ENCODE data around the gene AREG.

AREG gene

DNA sequence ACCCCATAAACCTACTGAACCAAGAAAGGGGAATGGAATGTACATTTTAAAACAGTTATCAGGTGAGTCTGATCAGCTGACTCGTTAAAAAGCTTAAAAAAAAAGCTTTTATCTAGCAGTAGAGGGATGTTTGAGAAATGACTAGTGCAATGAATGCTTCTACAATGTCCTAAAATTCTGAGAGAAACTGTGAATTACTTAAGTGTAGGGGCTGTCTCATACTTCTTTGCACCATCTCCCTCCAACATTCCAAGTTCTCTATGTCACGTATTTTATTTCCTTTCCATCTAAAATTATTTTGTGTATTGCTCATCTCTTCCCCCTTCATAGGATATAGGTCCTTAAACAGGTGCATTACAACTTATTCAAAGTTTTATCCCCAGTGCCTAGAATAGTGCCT, 11.9 kb upstream of the AREG start:
- DNase-seq (ENCODE audit: low spot score) = no peak

DNA sequence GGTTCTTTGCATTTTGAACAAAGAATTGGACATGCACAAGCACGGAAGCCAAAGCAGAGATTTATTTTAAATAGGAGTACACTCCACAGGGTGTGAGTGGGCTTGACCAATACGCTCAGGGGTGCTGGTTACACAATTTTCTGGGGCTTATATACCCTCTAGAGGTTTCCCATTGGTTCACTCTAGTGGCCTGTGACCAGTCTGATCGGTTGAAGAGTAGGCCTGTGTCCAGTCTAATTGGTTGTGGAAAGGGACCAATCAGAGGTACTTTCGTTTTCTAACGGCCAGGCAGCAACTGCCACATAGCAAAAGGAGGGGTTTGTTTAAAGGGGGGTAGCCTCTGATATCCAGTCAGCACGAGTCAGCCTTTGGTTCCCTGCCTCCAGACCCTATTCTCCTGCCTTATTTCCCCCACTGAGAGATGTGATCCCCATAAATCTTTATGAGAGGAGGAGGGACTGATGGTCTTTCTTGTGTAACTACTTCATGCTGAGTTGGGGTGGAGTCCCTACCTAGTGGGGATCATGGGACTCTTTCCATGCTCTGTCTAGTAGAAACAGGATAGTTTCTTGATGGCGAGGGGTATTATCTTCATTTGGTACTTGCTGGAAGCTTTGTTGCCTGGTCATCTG, 11.3 kb upstream of the AREG start:
- DNase-seq (ENCODE audit: low spot score) = no peak

DNA sequence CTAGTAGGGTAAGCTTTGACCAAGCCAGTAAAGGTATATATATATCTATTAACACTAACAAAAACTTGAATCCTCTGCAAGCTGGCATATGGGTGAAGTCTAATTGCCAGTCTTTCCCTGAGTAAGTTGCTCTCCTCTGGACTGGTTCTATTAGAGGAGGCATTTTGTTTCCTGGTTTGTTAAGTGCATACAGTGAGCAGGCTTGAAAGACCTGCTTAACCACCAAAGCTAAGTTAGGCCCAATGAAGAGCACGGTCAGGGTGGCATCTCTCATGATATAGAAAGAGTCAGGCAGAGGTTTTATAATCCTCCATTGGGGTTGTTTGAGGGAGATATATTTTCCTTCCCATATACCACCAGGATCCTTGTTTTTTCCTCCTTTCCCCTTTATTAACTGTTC, 9.6 kb upstream of the AREG start:
- no peak for DNase-seq (ENCODE audit: low spot score)

- no peak for DNase-seq (ENCODE audit: low spot score)
Measured at GRCh38 chr4:74437866-74438265, 7.1 kb upstream of the AREG start.

- no peak for DNase-seq (ENCODE audit: low spot score)
Measured at GRCh38 chr4:74438661-74439060, 6.3 kb upstream of the AREG start.

DNA sequence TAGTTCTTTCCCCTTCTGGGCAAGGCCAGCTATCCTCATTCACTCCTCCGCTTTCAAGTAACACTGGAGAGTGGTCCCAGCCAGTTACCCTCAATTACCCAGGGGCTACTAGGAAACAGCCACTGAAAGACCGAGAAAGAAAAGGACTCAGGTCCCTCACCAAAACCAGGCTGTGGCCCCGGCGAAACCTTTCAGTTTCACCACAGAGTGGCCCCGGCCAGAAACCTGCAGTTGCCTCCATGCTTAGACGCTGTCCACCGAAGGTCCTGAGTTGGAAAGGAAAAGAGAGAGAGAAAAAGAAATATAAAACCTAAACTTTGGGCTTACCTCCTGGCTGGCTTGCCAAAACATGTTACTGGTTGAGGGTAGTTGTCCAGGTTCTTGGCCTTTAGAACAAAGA, 5.0 kb upstream of the AREG start:
- DNase-seq (ENCODE audit: low spot score) = no peak

DNA sequence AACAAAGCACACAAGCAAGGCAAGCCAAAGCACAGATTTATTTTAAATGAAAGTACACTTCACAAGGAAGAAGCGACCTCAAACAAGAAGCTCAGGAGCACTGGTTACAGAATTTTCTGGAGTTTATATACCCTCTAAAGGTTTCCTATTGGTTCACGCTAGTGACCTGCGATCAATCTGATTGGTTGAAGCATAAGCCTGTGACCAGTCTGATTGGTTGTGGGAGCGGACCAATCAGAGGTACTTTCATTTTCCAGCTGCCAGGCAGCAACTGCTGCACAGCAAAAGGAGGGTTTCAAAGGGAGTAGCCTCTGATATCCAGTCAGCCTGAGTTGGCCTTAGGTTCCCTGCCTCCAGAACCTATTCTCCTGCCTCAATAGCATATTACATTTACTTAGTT, 4.6 kb upstream of the AREG start:
- no peak for DNase-seq (ENCODE audit: low spot score)

DNA sequence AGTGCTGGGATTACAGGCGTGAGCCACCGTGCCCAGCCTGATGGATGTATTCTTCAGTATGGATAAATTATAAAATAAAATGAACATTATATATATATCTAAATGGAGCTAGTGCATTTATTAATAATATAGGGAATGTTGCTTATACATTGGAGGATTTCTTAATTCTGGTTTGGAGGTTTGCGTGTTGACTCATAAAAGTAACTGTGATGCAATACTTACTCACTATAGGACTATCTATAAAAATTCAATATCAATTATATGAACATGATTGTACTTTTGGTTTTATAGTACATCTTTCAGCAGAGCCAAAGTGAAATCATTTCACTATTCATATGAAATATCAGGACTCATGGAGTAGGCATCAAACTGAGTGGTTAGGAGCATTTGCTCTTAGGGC, 3.2 kb upstream of the AREG start:
- DNase-seq (ENCODE audit: low spot score) = no peak

- DNase-seq (ENCODE audit: low spot score) = no peak
Measured at GRCh38 chr4:74446193-74446868, 1.4 kb downstream of the AREG start.

DNA sequence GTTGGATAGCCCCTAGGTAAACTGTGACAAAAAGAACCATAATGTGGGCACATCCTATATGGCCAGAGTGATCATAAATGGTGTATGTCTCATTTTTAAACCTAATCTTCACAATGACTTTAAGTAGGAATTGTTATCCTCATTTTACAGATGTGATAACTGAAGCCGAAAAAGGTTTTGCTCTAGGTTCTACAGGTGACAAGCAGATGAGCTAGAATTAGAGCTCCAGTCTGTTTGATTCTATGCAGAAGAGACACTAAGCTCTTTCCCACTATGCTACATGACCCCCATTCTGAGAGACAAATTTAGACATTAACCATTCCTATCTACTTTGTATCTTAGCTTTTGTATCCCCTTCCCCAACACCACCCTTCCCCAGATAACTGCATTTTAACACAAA, 2.0 kb downstream of the AREG start:
- no peak for DNase-seq (ENCODE audit: low spot score)

DNA sequence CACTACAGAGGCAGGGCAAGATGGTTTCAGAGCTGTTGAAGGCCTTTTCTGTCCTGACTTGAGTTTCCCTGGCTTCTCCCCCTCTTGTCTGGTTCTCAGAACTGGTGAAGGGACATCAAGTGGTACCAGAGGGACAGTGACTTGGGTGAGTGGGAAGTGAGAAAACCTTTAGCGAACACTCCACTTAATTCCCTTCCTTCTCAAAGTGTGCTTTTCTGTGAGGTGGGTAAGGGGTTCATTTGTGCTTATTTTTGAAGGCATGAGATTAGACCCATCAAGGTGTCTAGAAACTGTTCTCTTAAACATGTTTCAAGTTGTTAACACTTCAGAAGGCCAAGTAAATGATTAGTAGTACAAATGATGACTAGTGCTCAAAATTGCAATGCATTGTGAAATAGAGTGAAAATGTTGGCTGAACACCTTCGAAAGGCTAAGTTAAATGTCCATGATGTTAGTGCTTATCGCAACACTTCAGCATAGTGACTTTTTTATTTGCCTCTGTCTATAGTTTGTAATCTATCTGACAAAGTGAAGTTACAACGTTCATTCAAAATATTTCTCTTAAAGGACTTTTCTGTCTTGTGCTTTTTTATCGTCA, 2.8 kb downstream of the AREG start:
- no peak for DNase-seq (ENCODE audit: low spot score)

- DNase-seq (ENCODE audit: low spot score) = no peak
Measured at GRCh38 chr4:74449571-74450297, 4.8 kb downstream of the AREG start.

DNA sequence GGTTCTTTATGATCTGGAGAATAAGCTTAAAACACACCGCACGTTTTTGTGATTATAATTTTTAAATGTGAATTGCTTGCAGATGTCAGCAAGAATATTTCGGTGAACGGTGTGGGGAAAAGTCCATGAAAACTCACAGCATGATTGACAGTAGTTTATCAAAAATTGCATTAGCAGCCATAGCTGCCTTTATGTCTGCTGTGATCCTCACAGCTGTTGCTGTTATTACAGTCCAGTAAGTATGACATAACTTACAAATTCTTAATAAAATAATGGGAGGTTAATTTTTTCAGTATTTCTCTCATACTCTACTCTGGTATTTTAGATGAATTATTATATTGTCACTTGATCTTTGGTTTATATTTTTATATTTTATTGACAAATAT, 5.4 kb downstream of the AREG start:
- DNase-seq (ENCODE audit: low spot score) = no peak

DNA sequence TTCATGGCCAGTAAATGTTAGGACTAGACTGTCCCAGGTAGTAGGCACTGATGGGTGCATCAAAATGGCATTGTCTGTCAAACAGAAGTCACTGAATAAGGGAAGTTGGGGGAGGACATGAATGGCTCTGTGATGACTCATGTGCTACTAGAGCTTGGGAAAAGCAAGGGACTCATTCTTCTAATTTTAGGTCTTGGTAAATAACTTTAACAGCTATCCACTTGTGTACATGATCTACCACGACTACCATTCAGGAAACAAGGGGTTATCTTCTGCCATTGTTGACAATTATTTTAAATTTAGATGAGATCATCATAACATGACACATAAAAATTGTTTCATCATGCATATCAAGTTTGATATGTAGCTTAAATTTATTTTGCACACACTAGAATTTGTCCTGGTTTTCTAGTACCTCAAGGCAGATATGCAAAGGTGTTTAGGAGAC, 6.3 kb downstream of the AREG start:
- DNase-seq (ENCODE audit: low spot score) = no peak

- no peak for DNase-seq (ENCODE audit: low spot score)
Measured at GRCh38 chr4:74453037-74453635, 8.2 kb downstream of the AREG start.

GRCh38 chr4:74453829-74454742, 9.2 kb downstream of the AREG start:
- DNase-seq (ENCODE audit: low spot score) = no peak

DNA sequence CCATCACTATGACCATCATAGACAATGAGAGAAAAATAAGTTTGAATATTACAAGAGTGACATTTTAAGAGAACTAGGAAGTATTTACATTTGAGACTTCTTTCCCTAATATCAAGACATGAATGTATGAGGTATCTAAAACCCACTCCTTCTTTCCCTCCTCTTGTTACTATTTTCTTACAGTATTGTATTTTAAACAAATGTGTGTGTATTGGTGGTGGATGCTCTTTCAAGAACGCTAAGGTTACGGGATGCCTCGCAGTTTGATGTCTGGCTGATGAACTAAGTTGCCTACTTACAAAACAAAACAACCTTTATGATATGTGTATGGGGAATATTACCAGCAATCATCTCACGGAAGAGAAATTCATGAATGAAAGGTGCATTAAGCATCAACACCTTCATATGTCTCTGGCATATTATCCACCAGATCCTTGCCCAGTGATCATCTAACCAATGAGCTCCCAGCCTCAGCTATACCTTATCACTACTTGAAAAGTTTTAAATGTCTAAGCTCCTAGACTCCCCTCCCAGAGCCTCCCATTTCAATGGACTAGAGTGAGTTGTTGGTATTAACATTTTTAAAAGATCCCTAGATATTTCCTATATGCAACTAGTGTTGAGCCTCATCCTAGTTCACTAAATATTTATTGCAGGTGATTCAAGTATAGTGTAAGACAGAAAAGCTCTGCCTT, 10.6 kb downstream of the AREG start:
- no peak for DNase-seq (ENCODE audit: low spot score)

DNA sequence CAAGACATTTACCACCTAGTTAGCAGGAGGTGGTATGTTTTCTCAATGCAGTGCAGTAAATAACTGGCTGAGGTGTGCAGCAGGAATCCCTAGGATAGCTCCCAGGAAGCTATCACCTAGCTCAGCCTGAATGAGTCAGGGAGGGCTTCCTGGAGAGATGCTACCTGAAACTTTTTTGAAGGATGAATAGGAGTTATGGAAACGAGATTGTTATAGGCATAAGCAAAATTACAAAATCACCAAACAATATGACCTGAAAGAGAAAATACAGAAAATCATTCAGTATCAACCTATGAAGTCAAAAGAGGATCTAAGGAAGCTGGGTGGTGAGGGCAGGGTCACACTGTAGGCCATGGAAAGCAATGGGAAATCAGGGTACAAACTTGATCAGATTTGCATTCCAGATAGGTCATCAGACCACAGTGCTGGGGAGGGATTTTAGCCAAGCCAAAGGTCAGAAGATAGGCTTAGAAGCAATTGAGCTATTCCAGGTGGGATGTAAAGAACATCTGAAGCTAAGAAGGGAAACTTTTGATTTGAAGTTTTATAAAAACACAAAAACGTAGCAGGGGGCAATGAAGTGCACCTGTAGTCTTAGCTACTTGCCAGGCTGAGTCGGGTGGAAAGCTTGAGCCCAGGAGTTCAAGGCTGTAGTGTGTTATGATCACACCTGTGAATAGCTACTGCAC, 11.3 kb downstream of the AREG start:
- no peak for DNase-seq (ENCODE audit: low spot score)

DNA sequence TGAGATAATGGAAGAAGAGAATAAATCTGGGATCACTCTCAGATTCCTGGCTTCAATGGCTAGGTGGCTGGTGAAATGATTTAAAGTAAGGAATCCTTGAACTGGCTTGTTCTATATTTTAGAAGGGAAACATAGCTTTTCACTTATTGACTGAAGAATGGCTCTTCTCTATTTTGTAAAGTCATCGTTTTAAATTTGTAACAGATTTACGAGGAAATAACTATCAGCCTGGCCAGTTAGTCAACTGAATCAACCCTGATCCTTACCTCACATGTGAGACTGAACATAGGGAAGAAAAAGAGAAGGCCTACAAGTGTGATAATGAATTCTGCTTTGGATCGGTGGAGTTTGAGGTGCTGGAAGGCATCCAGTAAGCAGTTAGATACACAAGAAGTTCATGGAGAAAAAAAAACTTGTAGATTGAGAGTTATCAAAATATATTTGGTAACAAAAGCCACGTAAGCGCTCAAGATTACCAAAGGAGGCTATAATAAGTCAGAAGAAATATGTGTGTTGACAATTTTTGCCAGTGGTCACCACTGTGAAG, 12.0 kb downstream of the AREG start:
- no peak for DNase-seq (ENCODE audit: low spot score)

- no peak for DNase-seq (ENCODE audit: low spot score)
Measured at GRCh38 chr4:74460833-74461232, 15.9 kb downstream of the AREG start.
